ENCODE measurements around the gene TMEM164. TPM values are rescaled to one million over a fixed set of nuclear protein-coding genes. Genes with fewer than 3 reads are reported as not detected.

Gene TMEM164
- total and polyA plus RNA-seq, 10 of the 15 experiments (the other 5 are each of a cell fraction or from before 2014, with no cell fraction given), result 0.61 to 18.3 (median 7.0) TPM

DNA sequence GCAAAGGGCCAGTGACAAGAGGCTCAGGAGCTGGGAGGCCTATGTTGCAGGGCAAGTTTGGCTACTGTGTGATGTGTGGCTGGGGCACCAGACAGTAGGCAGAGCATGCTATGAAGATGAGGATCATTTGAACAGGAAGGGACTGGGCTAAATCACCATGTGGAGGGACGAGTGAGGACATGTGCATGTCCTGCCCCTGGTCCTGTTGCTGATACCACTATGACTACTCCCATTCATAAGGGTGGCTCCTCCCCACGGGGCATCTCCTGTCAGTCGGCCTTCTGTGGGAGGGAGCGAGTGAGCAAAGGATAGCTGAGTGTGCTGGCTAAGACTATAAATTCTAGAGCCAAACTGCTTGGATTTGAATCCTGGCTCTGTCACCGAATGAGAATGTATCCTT lies 139.2 kb downstream of the TMEM164 start:
- no peaks in the 10 kb centered on the region for H3K4me1 ChIP-seq (ENCODE audit: control insufficient read depth, insufficient read depth, low read length)
- H3K27me3 ChIP-seq (replicated peaks in 1 of 2; ENCODE audit: control insufficient read depth in 2 of 2, insufficient read depth in 2 of 2, low read length in 1 of 2), result no peaks in the 10 kb centered on the region
- in situ Hi-C loops (cut with MboI) (no loop called here), intact Hi-C loops (cut with micrococcal nuclease; ENCODE audit: unreplicated experiment) (loop anchor here (10.0 kb wide), 1 partner anchor 137 kb away; the partner anchor contains the start of gene TMEM164)
- H4K20me1 ChIP-seq (ENCODE audit: control insufficient read depth, insufficient read depth), result peaks cover 4% of the 10 kb centered on the region; the same call in 1 of the 2 replicates
- SMC1A ChIA-PET (ENCODE audit: uncharacterized antibody, unreplicated experiment), result no interaction called here
- H3K9ac ChIP-seq (ENCODE audit: control insufficient read depth, insufficient read depth, low read length), result no peak overlapping the region
- WGBS (ENCODE audit: insufficient coverage, insufficient replicate concordance, low lambda C conversion rate, missing lambda C conversion rate), result 38% methylated on average over 5 of the region's 5 CpGs
- H3K36me3 ChIP-seq (ENCODE audit: control insufficient read depth in 2 of 2, insufficient read depth in 2 of 2, low read length in 1 of 2), result peaks cover 0 to 4% of the 10 kb centered on the region in 2 experiments; a peak in 1 of 4 replicates
- H3K4me2 ChIP-seq (ENCODE audit: control insufficient read depth, insufficient read depth), result no peak overlapping the region
- no peak for ATAC-seq
- H3K27ac ChIP-seq (ENCODE audit: control insufficient read depth, insufficient read depth), result no peak overlapping the region
- CTCF ChIA-PET, result no interaction called here
- no peak for DNase-seq (ENCODE audit: low read depth, low spot score)
- POLR2A ChIA-PET, result no interaction called here
- H3K79me2 ChIP-seq (ENCODE audit: control insufficient read depth, insufficient read depth, low read length), result no peaks in the 10 kb centered on the region
- no peak for FAIRE-seq
- no peaks in the 10 kb centered on the region for H3K9me3 ChIP-seq (replicated peaks; ENCODE audit: control insufficient read depth, insufficient read depth, low read length)
- BruUV-seq (replicated peaks), result no TSS peak
- no peak overlapping the region for H2AFZ ChIP-seq (ENCODE audit: control insufficient read depth, low read depth, low read length)
- H3K4me3 ChIP-seq, result no peak overlapping the region
- RAD21 ChIA-PET (ENCODE audit: unreplicated experiment), result no interaction called here
- TF ChIP-seq CBFB (IDR thresholded peaks at IDR 0.05; ENCODE audit: low read depth) (no peak), DPF2 (IDR thresholded peaks at IDR 0.05) (no peak), POU2F2 (IDR thresholded peaks at IDR 0.05; ENCODE audit: borderline replicate concordance, low read depth, low read length) (no peak), ZNF207 (IDR thresholded peaks at IDR 0.05; ENCODE audit: borderline replicate concordance) (no peak), SP1 (IDR thresholded peaks at IDR 0.05; ENCODE audit: low read depth, low read length) (no peak), TCF3 (IDR thresholded peaks at IDR 0.05; ENCODE audit: borderline replicate concordance, insufficient read depth, low read depth, low read length) (no peak), PBX3 (IDR thresholded peaks at IDR 0.05; ENCODE audit: insufficient replicate concordance, low read depth, low read length) (no peak), RAD21 (IDR thresholded peaks at IDR 0.05; ENCODE audit: insufficient read depth, low read depth, low read length) (no peak), HDGF (IDR thresholded peaks at IDR 0.05) (no peak), USF2 (IDR thresholded peaks at IDR 0.05; ENCODE audit: borderline replicate concordance, low read depth, low read length) (no peak), TBL1XR1 (IDR thresholded peaks at IDR 0.05; ENCODE audit: low read depth, low read length) (no peak), EP300 (IDR thresholded peaks at IDR 0.05; ENCODE audit: borderline replicate concordance in 1 of 2, control insufficient read depth in 1 of 2, low read depth in 2 of 2, low read length in 2 of 2) (no peak), NKRF (conservative IDR thresholded peaks at IDR 0.05) (no peak), WRNIP1 (IDR thresholded peaks at IDR 0.05; ENCODE audit: borderline replicate concordance, low read depth, low read length) (no peak), ZNF274 (IDR thresholded peaks at IDR 0.05; ENCODE audit: insufficient read depth, insufficient read length) (no peak), STAT1 (conservative IDR thresholded peaks at IDR 0.05) (no peak), EED (IDR thresholded peaks at IDR 0.05; ENCODE audit: low read depth) (no peak)
- TF ChIP-seq, protein P1, sequence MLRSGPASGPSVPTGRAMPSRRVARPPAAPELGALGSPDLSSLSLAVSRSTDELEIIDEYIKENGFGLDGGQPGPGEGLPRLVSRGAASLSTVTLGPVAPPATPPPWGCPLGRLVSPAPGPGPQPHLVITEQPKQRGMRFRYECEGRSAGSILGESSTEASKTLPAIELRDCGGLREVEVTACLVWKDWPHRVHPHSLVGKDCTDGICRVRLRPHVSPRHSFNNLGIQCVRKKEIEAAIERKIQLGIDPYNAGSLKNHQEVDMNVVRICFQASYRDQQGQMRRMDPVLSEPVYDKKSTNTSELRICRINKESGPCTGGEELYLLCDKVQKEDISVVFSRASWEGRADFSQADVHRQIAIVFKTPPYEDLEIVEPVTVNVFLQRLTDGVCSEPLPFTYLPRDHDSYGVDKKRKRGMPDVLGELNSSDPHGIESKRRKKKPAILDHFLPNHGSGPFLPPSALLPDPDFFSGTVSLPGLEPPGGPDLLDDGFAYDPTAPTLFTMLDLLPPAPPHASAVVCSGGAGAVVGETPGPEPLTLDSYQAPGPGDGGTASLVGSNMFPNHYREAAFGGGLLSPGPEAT (IDR thresholded peaks at IDR 0.05; ENCODE audit: low read depth), result no peak
- TF ChIP-seq, protein P2, sequence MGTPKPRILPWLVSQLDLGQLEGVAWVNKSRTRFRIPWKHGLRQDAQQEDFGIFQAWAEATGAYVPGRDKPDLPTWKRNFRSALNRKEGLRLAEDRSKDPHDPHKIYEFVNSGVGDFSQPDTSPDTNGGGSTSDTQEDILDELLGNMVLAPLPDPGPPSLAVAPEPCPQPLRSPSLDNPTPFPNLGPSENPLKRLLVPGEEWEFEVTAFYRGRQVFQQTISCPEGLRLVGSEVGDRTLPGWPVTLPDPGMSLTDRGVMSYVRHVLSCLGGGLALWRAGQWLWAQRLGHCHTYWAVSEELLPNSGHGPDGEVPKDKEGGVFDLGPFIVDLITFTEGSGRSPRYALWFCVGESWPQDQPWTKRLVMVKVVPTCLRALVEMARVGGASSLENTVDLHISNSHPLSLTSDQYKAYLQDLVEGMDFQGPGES (IDR thresholded peaks at IDR 0.05), result no peak

Data from GM12878 (cell line).